ENCODE data around the gene EHD4. TPM values are rescaled to one million over a fixed set of nuclear protein-coding genes. Genes with fewer than 3 reads are reported as not detected.

The EHD4 gene
- polyA plus RNA-seq, 2 of the 4 experiments (the other 2 are of a cell fraction) = 8.2 to 9.0 TPM

DNA sequence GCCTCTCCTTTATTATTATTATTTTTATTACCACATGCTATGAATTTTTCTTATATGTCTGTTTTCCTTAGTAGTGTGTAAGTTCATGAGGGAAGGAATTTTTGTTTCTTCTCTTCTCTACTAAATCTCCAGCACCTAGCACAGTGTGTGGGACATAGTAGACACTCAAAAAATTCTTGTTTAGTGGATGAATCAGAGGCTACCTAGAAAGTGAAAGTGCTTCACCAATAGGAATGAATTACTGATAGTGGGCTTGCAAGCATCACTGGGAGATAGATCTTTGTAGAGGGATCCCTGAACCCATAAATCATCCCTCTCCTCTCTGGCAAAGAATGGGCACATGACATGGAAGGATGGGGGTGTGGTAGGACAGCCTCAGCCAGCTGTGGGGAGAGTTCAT is 87.0 kb downstream of the EHD4 start:
- Histone ChIP-seq H3K4me2 (no peak overlapping the region), H3K4me3 (no peak overlapping the region), H3K4me1 (no peaks in the 10 kb centered on the region), H3K27ac (no peak overlapping the region), H3K9me3 (no peaks in the 10 kb centered on the region)
- POLR2A ChIA-PET = no interaction called here
- no peak for FAIRE-seq
- CTCF ChIA-PET = interaction anchor here (1.0 kb wide), 1 partner anchor 9 kb away, joined by 3 read pairs; no protein-coding TSS in a partner anchor
- no peak for DNase-seq (ENCODE audit: low read depth in 1 of 2, low spot score in 1 of 2)
- TF ChIP-seq NR3C1 (IDR thresholded peaks at IDR 0.05) (no peak), FOSL2 (IDR thresholded peaks at IDR 0.05) (no peak), FOSL2 (CRISPR knock-in tag; IDR thresholded peaks at IDR 0.05) (no peak), JUNB (IDR thresholded peaks at IDR 0.05) (no peak), ZSCAN20 (CRISPR knock-in tag; IDR thresholded peaks at IDR 0.05) (no peak), RNF2 (IDR thresholded peaks at IDR 0.05; ENCODE audit: borderline replicate concordance, low read depth) (no peak), ZFP36 (IDR thresholded peaks at IDR 0.05; ENCODE audit: borderline replicate concordance, partially characterized antibody) (no peak), POLR2A (IDR thresholded peaks at IDR 0.05; ENCODE audit: low read length) (no peak), BCL3 (IDR thresholded peaks at IDR 0.05) (no peak), ZNF302 (CRISPR knock-in tag; IDR thresholded peaks at IDR 0.05) (no peak), CHD2 (IDR thresholded peaks at IDR 0.05; ENCODE audit: low read length, partially characterized antibody) (no peak)
- TF ChIP-seq, protein P1, sequence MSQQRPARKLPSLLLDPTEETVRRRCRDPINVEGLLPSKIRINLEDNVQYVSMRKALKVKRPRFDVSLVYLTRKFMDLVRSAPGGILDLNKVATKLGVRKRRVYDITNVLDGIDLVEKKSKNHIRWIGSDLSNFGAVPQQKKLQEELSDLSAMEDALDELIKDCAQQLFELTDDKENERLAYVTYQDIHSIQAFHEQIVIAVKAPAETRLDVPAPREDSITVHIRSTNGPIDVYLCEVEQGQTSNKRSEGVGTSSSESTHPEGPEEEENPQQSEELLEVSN (IDR thresholded peaks at IDR 0.05; ENCODE audit: borderline replicate concordance, low read depth) = no peak
- TF ChIP-seq, protein P2, sequence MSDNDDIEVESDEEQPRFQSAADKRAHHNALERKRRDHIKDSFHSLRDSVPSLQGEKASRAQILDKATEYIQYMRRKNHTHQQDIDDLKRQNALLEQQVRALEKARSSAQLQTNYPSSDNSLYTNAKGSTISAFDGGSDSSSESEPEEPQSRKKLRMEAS (IDR thresholded peaks at IDR 0.05) = no peak
- no peak for ATAC-seq

GRCh38 chr15:41884458-41884857 is 87.9 kb downstream of the EHD4 start:
- no peaks in the 10 kb centered on the region for H3K4me1 ChIP-seq
- WGBS (ENCODE audit: missing lambda C conversion rate) = 87% methylated on average over 7 of the region's 7 CpGs
- ChIA-PET POLR2A (no interaction called here), CTCF (interaction anchor here (1.0 kb wide), 1 partner anchor 9 kb away, joined by 3 read pairs; no protein-coding TSS in a partner anchor)
- ATAC-seq (no peak), DNase-seq (ENCODE audit: low read depth in 1 of 2, low spot score in 1 of 2) (no peak), FAIRE-seq (no peak)
- TF ChIP-seq RAD21 (conservative IDR thresholded peaks at IDR 0.05 in 1 of 2, IDR thresholded peaks at IDR 0.05 in 1 of 2) = no peak
- TF ChIP-seq BCL3 (IDR thresholded peaks at IDR 0.05) = no peak
- no peak for TF ChIP-seq NPAS2 (CRISPR knock-in tag; IDR thresholded peaks at IDR 0.05; ENCODE audit: borderline replicate concordance)
- TF ChIP-seq, protein P2 (IDR thresholded peaks at IDR 0.05) = no peak
- no peak overlapping the region for H3K27ac ChIP-seq
- no peak overlapping the region for H3K4me3 ChIP-seq
- H3K4me2 ChIP-seq = no peak overlapping the region
- H3K9me3 ChIP-seq = no peaks in the 10 kb centered on the region

DNA sequence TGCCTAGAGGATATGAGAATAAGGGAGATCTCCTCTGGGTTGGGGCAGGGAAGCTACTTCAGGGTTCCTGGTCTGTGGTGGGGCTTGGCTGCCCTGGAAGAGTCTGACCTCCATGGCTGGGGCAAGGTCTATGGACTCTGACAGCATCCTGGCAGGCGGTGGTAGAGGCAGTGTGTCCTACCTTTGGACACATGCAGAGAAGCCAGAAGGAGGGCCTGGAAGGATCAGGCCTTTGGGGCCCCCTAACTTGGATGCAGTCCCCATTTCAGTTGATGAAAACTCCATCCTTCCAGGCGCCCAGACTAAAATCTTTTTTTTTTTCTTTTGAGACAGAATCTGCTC is 88.9 kb downstream of the EHD4 start:
- FAIRE-seq (no peak), ATAC-seq (no peak), DNase-seq (ENCODE audit: low read depth in 1 of 2, low spot score in 1 of 2) (no peak)
- WGBS (ENCODE audit: missing lambda C conversion rate) = 85% methylated on average over 2 of the region's 2 CpGs
- Histone ChIP-seq H3K4me2 (no peak overlapping the region), H3K9me3 (no peaks in the 10 kb centered on the region), H3K4me1 (no peaks in the 10 kb centered on the region), H3K27ac (no peak overlapping the region), H3K4me3 (no peak overlapping the region)
- CTCF ChIA-PET = interaction anchor here (0.7 to 1.6 kb wide), 2 partner anchors 8 to 22 kb away, joined by 3 to 5 read pairs; no protein-coding TSS in a partner anchor
- POLR2A ChIA-PET = no interaction called here
- TF ChIP-seq, protein P2 (IDR thresholded peaks at IDR 0.05) = no peak
- TF ChIP-seq CEBPB (IDR thresholded peaks at IDR 0.05) (no peak), POLR2AphosphoS2 (conservative IDR thresholded peaks at IDR 0.05; ENCODE audit: low read length) (no peak), TFCP2L1 (CRISPR knock-in tag; IDR thresholded peaks at IDR 0.05) (no peak), CBX8 (IDR thresholded peaks at IDR 0.05) (no peak), HMGXB4 (CRISPR knock-in tag; IDR thresholded peaks at IDR 0.05; ENCODE audit: borderline replicate concordance) (no peak), FOSL2 (IDR thresholded peaks at IDR 0.05) (no peak), FOSL2 (CRISPR knock-in tag; IDR thresholded peaks at IDR 0.05) (no peak), MAZ (IDR thresholded peaks at IDR 0.05; ENCODE audit: borderline replicate concordance, low read depth, low read length) (no peak), SREBF2 (IDR thresholded peaks at IDR 0.05) (no peak)
- TF ChIP-seq, protein P3, sequence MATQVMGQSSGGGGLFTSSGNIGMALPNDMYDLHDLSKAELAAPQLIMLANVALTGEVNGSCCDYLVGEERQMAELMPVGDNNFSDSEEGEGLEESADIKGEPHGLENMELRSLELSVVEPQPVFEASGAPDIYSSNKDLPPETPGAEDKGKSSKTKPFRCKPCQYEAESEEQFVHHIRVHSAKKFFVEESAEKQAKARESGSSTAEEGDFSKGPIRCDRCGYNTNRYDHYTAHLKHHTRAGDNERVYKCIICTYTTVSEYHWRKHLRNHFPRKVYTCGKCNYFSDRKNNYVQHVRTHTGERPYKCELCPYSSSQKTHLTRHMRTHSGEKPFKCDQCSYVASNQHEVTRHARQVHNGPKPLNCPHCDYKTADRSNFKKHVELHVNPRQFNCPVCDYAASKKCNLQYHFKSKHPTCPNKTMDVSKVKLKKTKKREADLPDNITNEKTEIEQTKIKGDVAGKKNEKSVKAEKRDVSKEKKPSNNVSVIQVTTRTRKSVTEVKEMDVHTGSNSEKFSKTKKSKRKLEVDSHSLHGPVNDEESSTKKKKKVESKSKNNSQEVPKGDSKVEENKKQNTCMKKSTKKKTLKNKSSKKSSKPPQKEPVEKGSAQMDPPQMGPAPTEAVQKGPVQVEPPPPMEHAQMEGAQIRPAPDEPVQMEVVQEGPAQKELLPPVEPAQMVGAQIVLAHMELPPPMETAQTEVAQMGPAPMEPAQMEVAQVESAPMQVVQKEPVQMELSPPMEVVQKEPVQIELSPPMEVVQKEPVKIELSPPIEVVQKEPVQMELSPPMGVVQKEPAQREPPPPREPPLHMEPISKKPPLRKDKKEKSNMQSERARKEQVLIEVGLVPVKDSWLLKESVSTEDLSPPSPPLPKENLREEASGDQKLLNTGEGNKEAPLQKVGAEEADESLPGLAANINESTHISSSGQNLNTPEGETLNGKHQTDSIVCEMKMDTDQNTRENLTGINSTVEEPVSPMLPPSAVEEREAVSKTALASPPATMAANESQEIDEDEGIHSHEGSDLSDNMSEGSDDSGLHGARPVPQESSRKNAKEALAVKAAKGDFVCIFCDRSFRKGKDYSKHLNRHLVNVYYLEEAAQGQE (IDR thresholded peaks at IDR 0.05) = no peak
- TF ChIP-seq, protein P4, sequence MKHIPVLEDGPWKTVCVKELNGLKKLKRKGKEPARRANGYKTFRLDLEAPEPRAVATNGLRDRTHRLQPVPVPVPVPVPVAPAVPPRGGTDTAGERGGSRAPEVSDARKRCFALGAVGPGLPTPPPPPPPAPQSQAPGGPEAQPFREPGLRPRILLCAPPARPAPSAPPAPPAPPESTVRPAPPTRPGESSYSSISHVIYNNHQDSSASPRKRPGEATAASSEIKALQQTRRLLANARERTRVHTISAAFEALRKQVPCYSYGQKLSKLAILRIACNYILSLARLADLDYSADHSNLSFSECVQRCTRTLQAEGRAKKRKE (CRISPR knock-in tag; IDR thresholded peaks at IDR 0.05; ENCODE audit: low read depth) = no peak

Measured in A549 (cell line).